Body of pancreas (tissue), 4 donors: ENCODE results near the gene PTPN12. TPM values are rescaled to one million over a fixed set of nuclear protein-coding genes. Genes with fewer than 3 reads are reported as not detected.
"Not testable (repeated sequence)": the region's sequence is repeated elsewhere in the genome, so short reads cannot be mapped to it uniquely, and the experiment has no call there.

Experiments used
- ATAC-seq: fragments of 150-250 bp; one replicate; pipeline ENCODE4 v1.9.1; 2016
- DNase-seq, 4 donors: peaks; one replicate each; pipeline ENCODE4 v3.0.0-alpha.2; 2019
- H3K27ac ChIP-seq, 4 donors: fragments of 200-600 bp; sonication (generic); 1 replicate in 3 of 4; 2 replicates in 1 of 4; pipeline versions ENCODE4 v1.5.1 to v1.6.1; 2016 to 2019; ENCODE audit warnings: mild to moderate bottlenecking in 1 of 4, mixed read lengths in 1 of 4, moderate library complexity in 1 of 4
- H3K27me3 ChIP-seq, 2 donors: fragments of 200-600 bp; sonication (generic); one replicate each; pipeline ENCODE4 v1.6.0; 2016; ENCODE audit warnings: mild to moderate bottlenecking in 1 of 2
- H3K36me3 ChIP-seq, 2 donors: fragments of 200-600 bp; sonication (generic); replicated peaks in 1 of 2; 2 replicates each; pipeline ENCODE4 v1.5.1; 2016; ENCODE audit warnings: low read depth in 2 of 2; ENCODE audit not compliant: insufficient read depth in 1 of 2
- H3K4me1 ChIP-seq: fragments of 200-600 bp; sonication (generic); one replicate; pipeline ENCODE4 v1.6.0; 2016
- H3K4me3 ChIP-seq, 2 donors: fragments of 200-600 bp; sonication (generic); 1 replicate in 1 of 2; 2 replicates in 1 of 2; pipeline ENCODE4 v1.5.1; 2016 to 2019
- H3K9me3 ChIP-seq, 3 donors: fragments of 200-600 bp; sonication (generic); 1 replicate in 2 of 3; 2 replicates in 1 of 3; pipeline ENCODE4 v1.5.1; 2016
- POLR2A ChIP-seq, 3 donors: fragments of 450-650 bp; IDR thresholded peaks; one replicate each; pipeline ENCODE4 v1.6.1; 2016; ENCODE audit warnings: antibody characterized with exemption in 3 of 3, mild to moderate bottlenecking in 2 of 3
- WGBS, 2 donors: methylation state at CpG; one replicate each; pipeline ENCODE4 v1.1.5; 2017; 5-methylcytosine and 5-hydroxymethylcytosine counted together
- intact Hi-C: fragments of 100-400 bp; cut with DNase I; formaldehyde crosslinking; loops from one replicate; pipeline ENCODE4 v1.15.1; 2023
- total RNA-seq, 2 donors: library from RNA; depleted of rRNA; stranded (reverse); fragments of >200 nt; gene quantifications; one replicate each; pipeline ENCODE4 v1.1.0, GENCODE V29; 2016
- TF ChIP-seq, protein P1 (sequence below), 7 experiments: fragments of 450-650 bp in 4 of 7; fragments of 200-600 bp in 3 of 7; sonication (generic) in 3 of 7; IDR thresholded peaks; one replicate each; pipeline ENCODE4 v1.5.1; 2016 to 2019; ENCODE audit warnings: antibody characterized with exemption in 7 of 7

The PTPN12 gene
- total RNA-seq, 2 donors from 2014 or later = 39.7 to 57.4 TPM

DNA sequence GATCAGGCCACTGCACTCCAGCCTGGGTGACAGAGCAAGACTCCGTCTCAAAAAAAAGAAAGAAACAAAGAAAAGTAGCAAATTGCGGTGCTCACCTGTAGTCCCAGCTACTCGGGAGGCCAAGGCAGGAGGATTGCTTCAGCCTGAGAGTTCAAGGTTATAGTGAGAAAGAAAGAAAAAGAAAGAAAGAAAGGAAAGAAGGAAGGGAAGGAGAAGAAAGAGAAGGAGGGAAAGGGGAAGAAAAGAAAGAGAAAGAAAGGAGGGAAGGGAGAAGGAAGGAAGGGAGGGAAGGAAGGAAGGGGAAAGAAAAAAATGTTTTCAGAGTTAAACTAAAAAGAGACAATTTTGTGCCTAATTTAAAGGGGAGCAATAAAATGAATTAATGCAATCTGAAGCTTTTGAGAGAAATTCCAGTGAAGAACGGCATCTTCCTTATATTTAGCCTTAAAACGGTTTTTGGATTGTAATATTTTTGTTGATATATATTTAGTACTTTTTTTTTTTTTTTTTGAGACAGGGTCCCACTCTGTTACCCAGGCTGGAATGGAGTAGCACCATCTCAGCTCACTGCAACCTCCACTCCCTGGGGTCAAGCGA, 111.7 kb downstream of the PTPN12 start:
- no peak overlapping the region for H3K27ac ChIP-seq

DNA sequence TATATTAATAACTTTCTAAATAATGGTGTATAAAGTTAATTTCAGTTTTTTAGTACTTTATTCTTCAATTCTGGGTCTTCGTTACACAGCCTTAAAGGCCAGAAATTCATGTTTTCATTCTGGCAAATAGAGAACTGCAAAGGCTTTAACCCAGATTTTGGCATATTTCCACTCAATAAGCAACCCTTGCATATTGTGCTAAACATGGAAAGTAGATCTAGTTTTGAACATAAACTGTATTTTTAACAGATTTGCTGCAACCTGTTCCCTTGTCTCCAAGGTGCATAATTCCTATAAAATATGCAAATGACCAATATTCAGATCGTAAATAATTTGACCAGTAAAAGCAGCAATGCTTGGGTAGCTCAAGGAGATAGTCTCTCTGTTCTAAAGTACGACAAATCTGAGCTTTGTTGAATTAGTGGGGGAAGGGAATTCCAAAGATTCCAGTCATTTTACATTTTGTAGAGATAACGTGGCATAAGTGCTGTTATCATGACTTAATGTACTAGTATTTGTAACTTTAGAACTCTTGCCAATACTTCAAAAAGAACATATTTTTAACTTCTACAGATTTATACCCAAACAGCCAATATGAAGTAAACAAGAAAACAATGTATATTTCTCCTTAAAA, 112.7 kb downstream of the PTPN12 start:
- Histone ChIP-seq H3K9me3 (no peaks in the 10 kb centered on the region), H3K36me3 (no peaks in the 10 kb centered on the region), H3K4me3 (no peak overlapping the region), H3K4me1 (peaks cover 38% of the 10 kb centered on the region), H3K27ac (peak overlapping the region in 1 of 4 donors; percentile 37), H3K27me3 (no peaks in the 10 kb centered on the region)
- WGBS, 2 donors = 38 to 44% methylated on average over 4 of the region's 4 CpGs
- intact Hi-C loops = no loop called here
- no peak for TF ChIP-seq POLR2A (IDR thresholded peaks at IDR 0.05)
- TF ChIP-seq, protein P1, sequence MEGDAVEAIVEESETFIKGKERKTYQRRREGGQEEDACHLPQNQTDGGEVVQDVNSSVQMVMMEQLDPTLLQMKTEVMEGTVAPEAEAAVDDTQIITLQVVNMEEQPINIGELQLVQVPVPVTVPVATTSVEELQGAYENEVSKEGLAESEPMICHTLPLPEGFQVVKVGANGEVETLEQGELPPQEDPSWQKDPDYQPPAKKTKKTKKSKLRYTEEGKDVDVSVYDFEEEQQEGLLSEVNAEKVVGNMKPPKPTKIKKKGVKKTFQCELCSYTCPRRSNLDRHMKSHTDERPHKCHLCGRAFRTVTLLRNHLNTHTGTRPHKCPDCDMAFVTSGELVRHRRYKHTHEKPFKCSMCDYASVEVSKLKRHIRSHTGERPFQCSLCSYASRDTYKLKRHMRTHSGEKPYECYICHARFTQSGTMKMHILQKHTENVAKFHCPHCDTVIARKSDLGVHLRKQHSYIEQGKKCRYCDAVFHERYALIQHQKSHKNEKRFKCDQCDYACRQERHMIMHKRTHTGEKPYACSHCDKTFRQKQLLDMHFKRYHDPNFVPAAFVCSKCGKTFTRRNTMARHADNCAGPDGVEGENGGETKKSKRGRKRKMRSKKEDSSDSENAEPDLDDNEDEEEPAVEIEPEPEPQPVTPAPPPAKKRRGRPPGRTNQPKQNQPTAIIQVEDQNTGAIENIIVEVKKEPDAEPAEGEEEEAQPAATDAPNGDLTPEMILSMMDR (IDR thresholded peaks at IDR 0.05) = no peak
- no peak for ATAC-seq
- no peak for DNase-seq

More for the DNA sequence above, 111.7 kb downstream of the PTPN12 start:
- Histone ChIP-seq H3K9me3 (no peaks in the 10 kb centered on the region), H3K4me1 (peaks cover 33% of the 10 kb centered on the region), H3K27me3 (no peaks in the 10 kb centered on the region), H3K36me3 (no peaks in the 10 kb centered on the region), H3K4me3 (no peak overlapping the region)
- TF ChIP-seq, protein P1 (IDR thresholded peaks at IDR 0.05) = no peak
- no peak for TF ChIP-seq POLR2A (IDR thresholded peaks at IDR 0.05)
- intact Hi-C loops = no loop called here
- ATAC-seq (no peak), DNase-seq (no peak)
- 93 to 94% methylated on average over 6 of the region's 6 CpGs for WGBS, 2 donors

DNA sequence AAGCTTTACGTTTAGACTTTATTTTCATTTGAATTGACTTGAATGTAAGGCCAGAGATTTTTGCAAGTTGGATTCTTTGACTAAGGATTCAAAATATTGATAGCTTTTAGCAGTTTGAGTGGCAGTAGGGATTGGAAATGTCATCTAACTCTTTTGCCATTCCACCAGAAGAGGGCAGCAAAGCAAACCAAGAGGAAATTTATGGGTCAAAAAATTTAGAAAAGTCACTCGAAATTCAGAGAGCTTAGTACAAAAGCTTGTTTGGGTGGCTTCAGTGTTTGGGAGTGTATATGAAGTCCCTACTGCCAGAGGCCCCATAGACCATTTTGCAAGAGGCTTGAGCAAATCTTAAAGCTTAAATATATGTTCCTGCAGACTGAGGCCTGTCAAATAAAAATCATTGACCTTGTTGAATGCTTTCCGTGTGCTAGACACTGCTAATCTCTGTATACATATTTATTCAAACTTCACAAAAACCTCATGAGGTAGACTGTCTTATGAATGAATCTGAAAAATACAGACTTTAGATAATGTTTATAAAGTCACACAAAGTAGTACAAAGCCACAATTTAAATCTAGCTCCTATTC, 114.6 kb downstream of the PTPN12 start:
- Histone ChIP-seq H3K36me3 (no peaks in the 10 kb centered on the region), H3K4me1 (peaks cover 38% of the 10 kb centered on the region), H3K27me3 (no peaks in the 10 kb centered on the region), H3K9me3 (no peaks in the 10 kb centered on the region), H3K4me3 (no peak overlapping the region), H3K27ac (peak overlapping the region in 1 of 4 donors; percentile 9)
- TF ChIP-seq, protein P1 (IDR thresholded peaks at IDR 0.05) = peak; percentile 41 to 71 (median 67)
- no peak for TF ChIP-seq POLR2A (IDR thresholded peaks at IDR 0.05)
- intact Hi-C loops = no loop called here
- WGBS, 2 donors = 12 to 17% methylated on average over 3 of the region's 3 CpGs
- DNase-seq (peak in 3 of 4 donors; percentile 23 to 41 (median 23)), ATAC-seq (peak; percentile 21)

DNA sequence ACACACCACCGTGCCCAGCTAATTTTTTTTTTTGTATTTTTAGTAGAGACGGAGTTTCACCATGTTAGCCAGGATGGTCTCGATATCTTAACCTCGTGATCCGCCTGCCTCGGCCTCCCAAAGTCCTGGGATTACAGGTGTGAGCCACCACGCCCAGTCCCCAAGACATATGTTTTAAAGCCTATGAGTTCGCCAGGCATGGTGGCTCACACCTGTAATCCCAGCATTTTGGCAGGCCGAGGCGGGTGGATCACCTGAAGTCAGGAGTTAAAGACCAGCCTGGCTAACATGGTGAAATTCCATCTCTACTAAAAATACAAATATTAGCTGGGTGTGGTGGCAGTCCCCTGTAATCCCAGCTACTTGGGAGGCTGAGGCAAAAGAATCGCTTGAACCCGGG, 115.7 kb downstream of the PTPN12 start:
- H3K4me3 ChIP-seq, H3K36me3 ChIP-seq, DNase-seq, ATAC-seq, H3K9me3 ChIP-seq, intact Hi-C loops, H3K27me3 ChIP-seq, H3K27ac ChIP-seq: not testable (repeated sequence)
- peaks cover 38% of the 10 kb centered on the region for H3K4me1 ChIP-seq
- WGBS, 2 donors = 95 to 96% methylated on average over 12 of the region's 12 CpGs

DNA sequence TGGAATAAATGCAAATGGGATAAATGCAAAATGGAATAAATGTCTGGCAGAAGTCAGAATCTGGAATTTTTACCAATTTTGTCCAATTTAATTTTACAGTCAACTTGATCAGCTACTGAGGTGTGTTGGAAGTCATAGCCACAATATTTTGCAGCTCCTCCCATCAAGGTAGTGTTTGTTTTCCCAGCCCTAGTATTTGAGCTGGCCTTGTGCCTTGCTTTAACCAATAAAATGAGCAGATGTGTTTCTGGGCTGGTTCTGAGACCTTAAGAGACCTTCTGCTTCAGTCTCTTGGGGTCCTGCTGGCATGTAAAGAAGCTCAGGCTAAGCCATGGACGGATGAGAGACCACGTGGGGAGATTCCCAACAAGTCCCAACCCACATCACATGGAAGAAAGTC, 116.5 kb downstream of the PTPN12 start:
- ATAC-seq (peak; percentile 54), DNase-seq (peak in 3 of 4 donors; percentile 29 to 42 (median 39))
- H3K27me3 ChIP-seq = no peaks in the 10 kb centered on the region
- no peak overlapping the region for H3K4me3 ChIP-seq
- no peaks in the 10 kb centered on the region for H3K9me3 ChIP-seq
- no peaks in the 10 kb centered on the region for H3K36me3 ChIP-seq
- intact Hi-C loops = no loop called here
- peak overlapping the region in 1 of 4 donors; percentile 32 for H3K27ac ChIP-seq
- peaks cover 38% of the 10 kb centered on the region for H3K4me1 ChIP-seq
- TF ChIP-seq, protein P1 (IDR thresholded peaks at IDR 0.05) = no peak
- TF ChIP-seq POLR2A (IDR thresholded peaks at IDR 0.05) = no peak
- WGBS, 2 donors = 14 to 65% methylated on average over 2 of the region's 2 CpGs
